Gastroesophageal sphincter (tissue), 3 donors: Measurements from ENCODE around the gene PA2G4.
A peak's percentile ranks its signal among the peaks of the same experiment; 100 is the strongest.

Experiments
- POLR2A ChIP-seq, 2 donors: fragments of 450-650 bp; IDR thresholded peaks; one replicate each; pipeline ENCODE4 v1.6.1; 2017; ENCODE audit warnings: antibody characterized with exemption in 2 of 2, mild to moderate bottlenecking in 2 of 2, moderate library complexity in 1 of 2
- TF ChIP-seq, protein P1 (sequence below), 4 experiments: fragments of 200-600 bp in 2 of 4; fragments of 450-650 bp in 2 of 4; sonication (generic) in 1 of 4; IDR thresholded peaks; one replicate each; pipeline ENCODE4 v1.5.1; 2017 to 2019; ENCODE audit warnings: antibody characterized with exemption in 4 of 4, mild to moderate bottlenecking in 2 of 4, moderate library complexity in 2 of 4

DNA sequence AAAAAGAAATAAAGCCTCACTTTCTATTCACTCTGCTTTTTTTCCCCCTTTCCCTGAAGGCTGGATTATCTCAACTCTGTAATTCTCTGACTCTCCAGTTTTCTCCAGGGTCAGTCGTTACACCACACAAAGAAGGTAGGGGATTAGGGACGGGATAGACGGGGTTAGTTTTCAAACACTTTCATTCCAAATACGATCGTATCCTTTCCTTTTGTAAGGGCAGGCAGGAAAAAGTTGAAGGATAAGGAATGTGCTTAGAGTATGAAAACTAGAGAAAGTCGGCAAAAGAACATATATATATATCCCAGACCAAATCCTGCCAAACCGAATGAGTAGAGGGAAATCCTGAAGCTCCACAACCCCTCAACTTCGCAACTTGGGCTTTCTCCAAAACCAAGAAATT is 23.1 kb downstream of the PA2G4 start:
- TF ChIP-seq, protein P1, sequence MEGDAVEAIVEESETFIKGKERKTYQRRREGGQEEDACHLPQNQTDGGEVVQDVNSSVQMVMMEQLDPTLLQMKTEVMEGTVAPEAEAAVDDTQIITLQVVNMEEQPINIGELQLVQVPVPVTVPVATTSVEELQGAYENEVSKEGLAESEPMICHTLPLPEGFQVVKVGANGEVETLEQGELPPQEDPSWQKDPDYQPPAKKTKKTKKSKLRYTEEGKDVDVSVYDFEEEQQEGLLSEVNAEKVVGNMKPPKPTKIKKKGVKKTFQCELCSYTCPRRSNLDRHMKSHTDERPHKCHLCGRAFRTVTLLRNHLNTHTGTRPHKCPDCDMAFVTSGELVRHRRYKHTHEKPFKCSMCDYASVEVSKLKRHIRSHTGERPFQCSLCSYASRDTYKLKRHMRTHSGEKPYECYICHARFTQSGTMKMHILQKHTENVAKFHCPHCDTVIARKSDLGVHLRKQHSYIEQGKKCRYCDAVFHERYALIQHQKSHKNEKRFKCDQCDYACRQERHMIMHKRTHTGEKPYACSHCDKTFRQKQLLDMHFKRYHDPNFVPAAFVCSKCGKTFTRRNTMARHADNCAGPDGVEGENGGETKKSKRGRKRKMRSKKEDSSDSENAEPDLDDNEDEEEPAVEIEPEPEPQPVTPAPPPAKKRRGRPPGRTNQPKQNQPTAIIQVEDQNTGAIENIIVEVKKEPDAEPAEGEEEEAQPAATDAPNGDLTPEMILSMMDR (IDR thresholded peaks at IDR 0.05), result peak in 1 of 4 experiments; percentile 18
- no peak for TF ChIP-seq POLR2A (IDR thresholded peaks at IDR 0.05)
